ENCODE data around the gene DRAM1.

Gene DRAM1

GRCh38 chr12:101931498-101932326 lies 54.3 kb downstream of the DRAM1 start:
- no peaks in the 10 kb centered on the region for H3K9me3 ChIP-seq (ENCODE audit: control insufficient read depth, low read length)
- H2BK12ac ChIP-seq (ENCODE audit: low read length in 2 of 2) = no peak overlapping the region
- no peak overlapping the region for H3K14ac ChIP-seq (ENCODE audit: low read length in 2 of 2)
- 78% methylated on average over 4 of the region's 5 CpGs for WGBS
- no peak overlapping the region for H2AK5ac ChIP-seq (ENCODE audit: low read length, severe bottlenecking)
- no peaks in the 10 kb centered on the region for H3K79me1 ChIP-seq (replicated peaks; ENCODE audit: low read length, poor library complexity, severe bottlenecking)
- H4K8ac ChIP-seq (ENCODE audit: low read length) = no peak overlapping the region
- H2BK5ac ChIP-seq (ENCODE audit: low read depth, low read length, poor library complexity, severe bottlenecking) = no peak overlapping the region
- H3K27ac ChIP-seq (ENCODE audit: low read length, poor library complexity, severe bottlenecking) = no peak overlapping the region
- no peak overlapping the region for H4K91ac ChIP-seq (ENCODE audit: low read length)
- H3K18ac ChIP-seq (ENCODE audit: low read depth in 1 of 2, low read length in 2 of 2) = no peak overlapping the region
- H3K4ac ChIP-seq (ENCODE audit: low read depth in 1 of 2, low read length in 2 of 2) = no peak overlapping the region
- H3K23ac ChIP-seq (ENCODE audit: low read length in 2 of 2) = no peak overlapping the region
- H3K9ac ChIP-seq (ENCODE audit: low read length) = no peak overlapping the region
- H3K4me1 ChIP-seq (ENCODE audit: control insufficient read depth, insufficient read depth, low read depth, low read length) = peaks cover 8% of the 10 kb centered on the region
- no peak for DNase-seq
- H2AFZ ChIP-seq (ENCODE audit: low read depth, low read length) = no peak overlapping the region
- no peaks in the 10 kb centered on the region for H3K27me3 ChIP-seq (ENCODE audit: control insufficient read depth in 1 of 2, insufficient read depth in 1 of 2, low read length in 2 of 2)
- no peak overlapping the region for H2BK15ac ChIP-seq (ENCODE audit: low read depth, poor library complexity, severe bottlenecking)
- no peak overlapping the region for H3K4me2 ChIP-seq (ENCODE audit: low read length, poor library complexity, severe bottlenecking)
- no peaks in the 10 kb centered on the region for H3K36me3 ChIP-seq (ENCODE audit: control insufficient read depth in 1 of 2, insufficient read depth in 2 of 2, low read depth in 1 of 2, low read length in 2 of 2)
- no peak overlapping the region for H2BK120ac ChIP-seq (ENCODE audit: low read depth, low read length)
- H3K4me3 ChIP-seq (ENCODE audit: insufficient read depth in 1 of 2, low read depth in 1 of 2, low read length in 2 of 2) = no peak overlapping the region

GRCh38 chr12:101933866-101934514 lies 56.6 kb downstream of the DRAM1 start:
- Histone ChIP-seq H2BK12ac (ENCODE audit: low read length in 2 of 2) (no peak overlapping the region), H3K14ac (ENCODE audit: low read length in 2 of 2) (no peak overlapping the region), H3K4me1 (ENCODE audit: control insufficient read depth, insufficient read depth, low read depth, low read length) (peaks cover 5% of the 10 kb centered on the region), H3K9me3 (ENCODE audit: control insufficient read depth, low read length) (no peaks in the 10 kb centered on the region), H2BK15ac (ENCODE audit: low read depth, poor library complexity, severe bottlenecking) (no peak overlapping the region), H2BK5ac (ENCODE audit: low read depth, low read length, poor library complexity, severe bottlenecking) (no peak overlapping the region), H3K23ac (ENCODE audit: low read length in 2 of 2) (no peak overlapping the region), H2AK5ac (ENCODE audit: low read length, severe bottlenecking) (no peak overlapping the region), H3K4ac (ENCODE audit: low read depth in 1 of 2, low read length in 2 of 2) (no peak overlapping the region), H3K79me1 (replicated peaks; ENCODE audit: low read length, poor library complexity, severe bottlenecking) (no peaks in the 10 kb centered on the region), H4K8ac (ENCODE audit: low read length) (no peak overlapping the region), H4K91ac (ENCODE audit: low read length) (no peak overlapping the region), H3K4me2 (ENCODE audit: low read length, poor library complexity, severe bottlenecking) (no peak overlapping the region), H3K18ac (ENCODE audit: low read depth in 1 of 2, low read length in 2 of 2) (no peak overlapping the region), H3K36me3 (ENCODE audit: control insufficient read depth in 1 of 2, insufficient read depth in 2 of 2, low read depth in 1 of 2, low read length in 2 of 2) (no peaks in the 10 kb centered on the region), H3K4me3 (ENCODE audit: insufficient read depth in 1 of 2, low read depth in 1 of 2, low read length in 2 of 2) (no peak overlapping the region), H3K9ac (ENCODE audit: low read length) (no peak overlapping the region), H3K27ac (ENCODE audit: low read length, poor library complexity, severe bottlenecking) (no peak overlapping the region), H2AFZ (ENCODE audit: low read depth, low read length) (no peak overlapping the region), H3K27me3 (ENCODE audit: control insufficient read depth in 1 of 2, insufficient read depth in 1 of 2, low read length in 2 of 2) (no peaks in the 10 kb centered on the region), H2BK120ac (ENCODE audit: low read depth, low read length) (no peak overlapping the region)
- 85% methylated on average over 5 of the region's 5 CpGs for WGBS
- no peak for DNase-seq

GRCh38 chr12:101935890-101936746 lies 58.7 kb downstream of the DRAM1 start:
- peak overlapping the region; percentile 52 for H2BK120ac ChIP-seq (ENCODE audit: low read depth, low read length)
- no peaks in the 10 kb centered on the region for H3K36me3 ChIP-seq (ENCODE audit: control insufficient read depth in 1 of 2, insufficient read depth in 2 of 2, low read depth in 1 of 2, low read length in 2 of 2)
- H2BK5ac ChIP-seq (ENCODE audit: low read depth, low read length, poor library complexity, severe bottlenecking) = no peak overlapping the region
- H2BK15ac ChIP-seq (ENCODE audit: low read depth, poor library complexity, severe bottlenecking) = no peak overlapping the region
- H3K9ac ChIP-seq (ENCODE audit: low read length) = peak overlapping the region; percentile 66
- 38% methylated on average over 9 of the region's 9 CpGs for WGBS
- H3K4me2 ChIP-seq (ENCODE audit: low read length, poor library complexity, severe bottlenecking) = peak overlapping the region; percentile 47
- no peak overlapping the region for H4K91ac ChIP-seq (ENCODE audit: low read length)
- H3K27me3 ChIP-seq (ENCODE audit: control insufficient read depth in 1 of 2, insufficient read depth in 1 of 2, low read length in 2 of 2) = peaks cover 0 to 4% of the 10 kb centered on the region in 2 experiments
- peaks cover 5% of the 10 kb centered on the region for H3K4me1 ChIP-seq (ENCODE audit: control insufficient read depth, insufficient read depth, low read depth, low read length)
- H3K18ac ChIP-seq (ENCODE audit: low read depth in 1 of 2, low read length in 2 of 2) = peak overlapping the region; percentile 28 to 61
- peak overlapping the region in 1 of 2 experiments; percentile 81 for H2BK12ac ChIP-seq (ENCODE audit: low read length in 2 of 2)
- no peaks in the 10 kb centered on the region for H3K9me3 ChIP-seq (ENCODE audit: control insufficient read depth, low read length)
- peak overlapping the region in 1 of 2 experiments; percentile 35 for H3K4ac ChIP-seq (ENCODE audit: low read depth in 1 of 2, low read length in 2 of 2)
- no peak overlapping the region for H3K14ac ChIP-seq (ENCODE audit: low read length in 2 of 2)
- peak; percentile 94 for DNase-seq
- no peak overlapping the region for H4K8ac ChIP-seq (ENCODE audit: low read length)
- H2AK5ac ChIP-seq (ENCODE audit: low read length, severe bottlenecking) = no peak overlapping the region
- peak overlapping the region; percentile 7 for H3K27ac ChIP-seq (ENCODE audit: low read length, poor library complexity, severe bottlenecking)
- H3K23ac ChIP-seq (ENCODE audit: low read length in 2 of 2) = no peak overlapping the region
- H2AFZ ChIP-seq (ENCODE audit: low read depth, low read length) = no peak overlapping the region
- H3K4me3 ChIP-seq (ENCODE audit: insufficient read depth in 1 of 2, low read depth in 1 of 2, low read length in 2 of 2) = peak overlapping the region in 1 of 2 experiments; percentile 39
- no peaks in the 10 kb centered on the region for H3K79me1 ChIP-seq (replicated peaks; ENCODE audit: low read length, poor library complexity, severe bottlenecking)

GRCh38 chr12:101939306-101939705 lies 61.9 kb downstream of the DRAM1 start:
- no peak overlapping the region for H2AFZ ChIP-seq (ENCODE audit: low read depth, low read length)
- no peak overlapping the region for H2BK15ac ChIP-seq (ENCODE audit: low read depth, poor library complexity, severe bottlenecking)
- H3K23ac ChIP-seq (ENCODE audit: low read length in 2 of 2) = no peak overlapping the region
- no peak overlapping the region for H2BK5ac ChIP-seq (ENCODE audit: low read depth, low read length, poor library complexity, severe bottlenecking)
- no peak overlapping the region for H2BK12ac ChIP-seq (ENCODE audit: low read length in 2 of 2)
- H3K27me3 ChIP-seq (ENCODE audit: control insufficient read depth in 1 of 2, insufficient read depth in 1 of 2, low read length in 2 of 2) = peaks cover 0 to 13% of the 10 kb centered on the region in 2 experiments
- no peak overlapping the region for H3K4ac ChIP-seq (ENCODE audit: low read depth in 1 of 2, low read length in 2 of 2)
- H3K36me3 ChIP-seq (ENCODE audit: control insufficient read depth in 1 of 2, insufficient read depth in 2 of 2, low read depth in 1 of 2, low read length in 2 of 2) = no peaks in the 10 kb centered on the region
- WGBS = 75% methylated on average over 3 of the region's 3 CpGs
- no peak overlapping the region for H3K14ac ChIP-seq (ENCODE audit: low read length in 2 of 2)
- no peaks in the 10 kb centered on the region for H3K9me3 ChIP-seq (ENCODE audit: control insufficient read depth, low read length)
- H4K91ac ChIP-seq (ENCODE audit: low read length) = no peak overlapping the region
- H3K9ac ChIP-seq (ENCODE audit: low read length) = peak overlapping the region; percentile 73
- no peak overlapping the region for H3K4me2 ChIP-seq (ENCODE audit: low read length, poor library complexity, severe bottlenecking)
- H3K4me1 ChIP-seq (ENCODE audit: control insufficient read depth, insufficient read depth, low read depth, low read length) = peaks cover 5% of the 10 kb centered on the region
- H2AK5ac ChIP-seq (ENCODE audit: low read length, severe bottlenecking) = no peak overlapping the region
- no peak overlapping the region for H3K18ac ChIP-seq (ENCODE audit: low read depth in 1 of 2, low read length in 2 of 2)
- no peak overlapping the region for H3K27ac ChIP-seq (ENCODE audit: low read length, poor library complexity, severe bottlenecking)
- H3K4me3 ChIP-seq (ENCODE audit: insufficient read depth in 1 of 2, low read depth in 1 of 2, low read length in 2 of 2) = no peak overlapping the region
- peak overlapping the region; percentile 7 for H4K8ac ChIP-seq (ENCODE audit: low read length)
- no peak for DNase-seq
- no peaks in the 10 kb centered on the region for H3K79me1 ChIP-seq (replicated peaks; ENCODE audit: low read length, poor library complexity, severe bottlenecking)
- H2BK120ac ChIP-seq (ENCODE audit: low read depth, low read length) = no peak overlapping the region

All from mesenchymal stem cell (in vitro differentiated cells and primary cell).